Spleen (tissue), 11 donors: Measurements from ENCODE around the gene ACOXL. TPM values are rescaled to one million over a fixed set of nuclear protein-coding genes. Genes with fewer than 3 reads are reported as not detected.

Source experiments
- DNase-seq: peaks from one replicate; pipeline ENCODE4 v3.0.0-alpha.2; 2020
- H3K27ac ChIP-seq, 8 donors: fragments of 200-600 bp; sonication (generic) in 7 of 8; 1 replicate in 4 of 8; 2 replicates in 4 of 8; pipeline versions ENCODE4 v1.5.0 to v1.8.0; 2016 to 2021; ENCODE audit warnings: inconsistent platforms in 4 of 8, mild to moderate bottlenecking in 4 of 8, moderate library complexity in 1 of 8
- H3K27me3 ChIP-seq, 7 donors: fragments of 200-600 bp; sonication (generic) in 6 of 7; replicated peaks in 1 of 7; 1 replicate in 4 of 7; 2 replicates in 3 of 7; pipeline versions ENCODE4 v1.5.0 to v1.8.0; 2016 to 2021; ENCODE audit warnings: inconsistent platforms in 3 of 7, mild to moderate bottlenecking in 1 of 7
- H3K36me3 ChIP-seq, 6 donors: fragments of 200-600 bp; sonication (generic) in 5 of 6; 1 replicate in 4 of 6; 2 replicates in 2 of 6; pipeline versions ENCODE4 v1.5.0 to v1.8.0; 2016 to 2021; ENCODE audit warnings: inconsistent platforms in 2 of 6
- H3K4me1 ChIP-seq, 6 donors: fragments of 200-600 bp; sonication (generic) in 5 of 6; 1 replicate in 3 of 6; 2 replicates in 3 of 6; pipeline versions ENCODE4 v1.5.0 to v1.8.0; 2016 to 2021; ENCODE audit warnings: inconsistent platforms in 3 of 6
- H3K4me3 ChIP-seq, 8 donors: fragments of 200-600 bp; sonication (generic) in 7 of 8; 1 replicate in 4 of 8; 2 replicates in 4 of 8; pipeline versions ENCODE4 v1.5.0 to v1.8.0; 2016 to 2021; ENCODE audit warnings: inconsistent platforms in 4 of 8, mild to moderate bottlenecking in 4 of 8, moderate library complexity in 2 of 8
- H3K9me3 ChIP-seq, 8 donors: fragments of 200-600 bp; sonication (generic) in 7 of 8; 1 replicate in 4 of 8; 2 replicates in 4 of 8; pipeline versions ENCODE4 v1.5.0 to v1.8.0; 2016 to 2021; ENCODE audit warnings: inconsistent platforms in 4 of 8
- CTCF ChIP-seq, 11 experiments: fragments of 200-600 bp in 7 of 11; fragments of 450-650 bp in 4 of 11; sonication (generic) in 4 of 11; IDR thresholded peaks in 8 of 11; conservative IDR thresholded peaks in 3 of 11; 1 replicate in 7 of 11; 2 replicates in 4 of 11; pipeline versions ENCODE4 v1.4.0 to v1.8.0; 2016 to 2021; ENCODE audit warnings: antibody characterized with exemption in 11 of 11, inconsistent platforms in 4 of 11, mild to moderate bottlenecking in 1 of 11
- POLR2A ChIP-seq, 3 donors: fragments of 450-650 bp; IDR thresholded peaks; one replicate each; pipeline ENCODE4 v1.5.1; 2017; ENCODE audit warnings: antibody characterized with exemption in 3 of 3, mild to moderate bottlenecking in 1 of 3
- POLR2AphosphoS5 ChIP-seq, 3 donors: sonication (generic); formaldehyde crosslinking; IDR thresholded peaks; one replicate each; pipeline ENCODE4 v1.5.1; 2017; ENCODE audit warnings: antibody characterized with exemption in 3 of 3
- WGBS, 5 donors: extraction: QIAGEN DNeasy Blood & Tissue Kit in 3 of 5; methylation state at CpG; one replicate each; pipeline versions ENCODE4 v1.1.5 to v1.1.7; 2013 to 2018; 5-methylcytosine and 5-hydroxymethylcytosine counted together
- intact Hi-C: fragments of 100-400 bp; cut with DNase I; formaldehyde crosslinking; loops from one replicate; pipeline ENCODE4 v1.15.0; 2023; ENCODE audit warnings: low total_unique reads
- polyA plus RNA-seq, 3 donors: library from polyadenylated mRNA; stranded (reverse); fragments of 200-250 nt; gene quantifications; one replicate each; pipeline ENCODE4 v1.2.1, GENCODE V29; 2013
- total RNA-seq, 7 donors: library from RNA; depleted of rRNA in 3 of 7; stranded (reverse); fragments of >200 nt in 3 of 7; fragmentation: NEBNext Ultra II Directional in 4 of 7; extraction: Animal tissue kit (Norgen Biotek cat#: 25700) in 4 of 7; gene quantifications; one replicate each; pipeline versions ENCODE4 v1.1.0 to v1.2.1, GENCODE V29; 2016 to 2021
- donor health status: healthy with polysubstance abuse.
- donor health status: DM: no; HTN: no; CAD: no; lungs with moderate emphysema.
- donor health status: DM: no; HTN: no; CAD: no.
- donor health status: Bipolar disorder and iron deficiency.
- donor health status: healthy.
- donor health status: DM: no; HTN: no; CAD: no.
- donor health status: DM: yes; HTN: yes; CAD: no.

ACOXL gene
- total and polyA plus RNA-seq, 10 donors: 0.04 to 1.0 (median 0.66) TPM

DNA sequence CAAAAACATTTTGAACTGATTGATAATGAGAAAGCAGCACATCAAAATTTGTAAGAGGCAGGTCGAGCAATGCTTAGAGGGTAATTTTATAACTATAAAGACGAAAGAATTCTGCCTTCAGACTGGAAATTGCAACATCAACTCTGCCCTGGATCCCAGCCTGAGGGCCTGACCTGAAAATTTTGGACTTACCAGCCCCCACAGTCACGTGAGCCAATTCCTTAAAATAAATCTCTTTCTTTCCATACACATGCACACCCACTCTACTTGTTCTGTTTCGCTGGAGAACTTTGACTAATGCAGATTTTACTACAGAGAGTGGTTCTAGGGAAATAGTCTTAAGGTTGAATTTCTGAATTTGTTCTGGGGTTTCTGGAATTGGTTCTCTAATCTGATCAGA is 14.6 kb upstream of the ACOXL start:
- H3K27ac ChIP-seq: no peak overlapping the region
- intact Hi-C loops: no loop called here
- peaks cover 0 to 7% (median 0%) of the 10 kb centered on the region in 7 donors for H3K27me3 ChIP-seq
- no peak for DNase-seq
- peaks cover 0 to 11% (median 0%) of the 10 kb centered on the region in 6 donors for H3K4me1 ChIP-seq
- WGBS, 5 donors: 55 to 73% (median 60%) methylated on average over 4 of the region's 4 CpGs
- no peak overlapping the region for H3K4me3 ChIP-seq
- TF ChIP-seq CTCF (IDR thresholded peaks at IDR 0.05 in 8 of 11, conservative IDR thresholded peaks at IDR 0.05 in 3 of 11): no peak
- TF ChIP-seq POLR2A (IDR thresholded peaks at IDR 0.05): no peak
- TF ChIP-seq POLR2AphosphoS5 (IDR thresholded peaks at IDR 0.05): no peak
- H3K36me3 ChIP-seq: no peaks in the 10 kb centered on the region
- no peaks in the 10 kb centered on the region for H3K9me3 ChIP-seq

- WGBS, 5 donors: 70 to 85% (median 82%) methylated on average over 2 of the region's 2 CpGs
- Histone ChIP-seq H3K4me1 (peaks cover 0 to 11% (median 0%) of the 10 kb centered on the region in 6 donors), H3K4me3 (no peak overlapping the region), H3K27me3 (peaks cover 0 to 7% (median 0%) of the 10 kb centered on the region in 7 donors), H3K9me3 (no peaks in the 10 kb centered on the region), H3K27ac (no peak overlapping the region), H3K36me3 (no peaks in the 10 kb centered on the region)
- intact Hi-C loops: no loop called here
- TF ChIP-seq CTCF (IDR thresholded peaks at IDR 0.05 in 8 of 11, conservative IDR thresholded peaks at IDR 0.05 in 3 of 11) (no peak), POLR2A (IDR thresholded peaks at IDR 0.05) (no peak), POLR2AphosphoS5 (IDR thresholded peaks at IDR 0.05) (no peak)
- DNase-seq: no peak
Observed at GRCh38 chr2:110718382-110718781, 14.0 kb upstream of the ACOXL start.

GRCh38 chr2:110718990-110719389 is 13.4 kb upstream of the ACOXL start:
- H3K4me3 ChIP-seq: no peak overlapping the region
- H3K9me3 ChIP-seq: no peaks in the 10 kb centered on the region
- peaks cover 0 to 7% (median 0%) of the 10 kb centered on the region in 7 donors for H3K27me3 ChIP-seq
- intact Hi-C loops: no loop called here
- WGBS, 5 donors: 65 to 90% (median 75%) methylated on average over 2 of the region's 2 CpGs
- no peak overlapping the region for H3K27ac ChIP-seq
- TF ChIP-seq POLR2A (IDR thresholded peaks at IDR 0.05) (no peak), POLR2AphosphoS5 (IDR thresholded peaks at IDR 0.05) (no peak), CTCF (IDR thresholded peaks at IDR 0.05 in 8 of 11, conservative IDR thresholded peaks at IDR 0.05 in 3 of 11) (no peak)
- no peaks in the 10 kb centered on the region for H3K36me3 ChIP-seq
- DNase-seq: no peak
- H3K4me1 ChIP-seq: peaks cover 0 to 11% (median 0%) of the 10 kb centered on the region in 6 donors

DNA sequence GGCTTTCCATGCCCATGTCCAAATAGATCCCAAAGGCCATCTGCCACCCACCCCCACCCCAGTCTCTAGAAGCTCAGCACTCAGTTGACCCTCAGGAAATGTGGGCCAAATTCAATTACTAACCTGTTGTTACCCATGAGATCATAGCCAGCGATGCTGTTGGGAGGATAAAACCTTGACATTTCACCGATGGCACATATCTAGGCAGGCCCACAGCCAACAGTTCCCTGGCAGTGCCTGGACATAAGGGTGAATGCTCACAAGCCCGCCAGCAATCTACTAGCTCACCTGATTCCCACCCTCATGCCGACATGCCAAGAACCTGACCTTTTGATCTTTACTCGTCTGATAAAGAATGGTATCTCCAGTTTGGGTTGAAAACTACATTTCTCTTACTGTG is 11.8 kb upstream of the ACOXL start:
- H3K27ac ChIP-seq: no peak overlapping the region
- DNase-seq: no peak
- H3K4me1 ChIP-seq: peaks cover 0 to 11% (median 0%) of the 10 kb centered on the region in 6 donors
- intact Hi-C loops: no loop called here
- H3K4me3 ChIP-seq: no peak overlapping the region
- WGBS, 5 donors: 90 to 93% (median 91%) methylated on average over 5 of the region's 5 CpGs
- no peaks in the 10 kb centered on the region for H3K36me3 ChIP-seq
- TF ChIP-seq CTCF (IDR thresholded peaks at IDR 0.05 in 8 of 11, conservative IDR thresholded peaks at IDR 0.05 in 3 of 11) (no peak), POLR2A (IDR thresholded peaks at IDR 0.05) (no peak), POLR2AphosphoS5 (IDR thresholded peaks at IDR 0.05) (no peak)
- no peaks in the 10 kb centered on the region for H3K9me3 ChIP-seq
- H3K27me3 ChIP-seq: peaks cover 0 to 7% (median 0%) of the 10 kb centered on the region in 7 donors
